GM21390 (cell line): ENCODE results near the gene AP3B2.

Experiments used
- ATAC-seq: cut with Tn5 transposase; IDR thresholded peaks from one replicate; pipeline ENCODE4 v1.9.1; 2021; ENCODE audit not compliant: unreplicated experiment

Gene AP3B2

GRCh38 chr15:82697735-82698407 lies 11.8 kb downstream of the AP3B2 start:
- no peak for ATAC-seq

- no peak for ATAC-seq
These were observed 17.5 kb downstream of the AP3B2 start for GRCh38 chr15:82692171-82692570.

GRCh38 chr15:82689147-82689546 lies 20.5 kb downstream of the AP3B2 start:
- ATAC-seq = no peak

- ATAC-seq = no peak
These were observed 21.0 kb downstream of the AP3B2 start for GRCh38 chr15:82688691-82689090.

GRCh38 chr15:82681371-82681770 lies 28.3 kb downstream of the AP3B2 start:
- ATAC-seq = no peak

GRCh38 chr15:82680200-82681102 lies 29.2 kb downstream of the AP3B2 start:
- no peak for ATAC-seq

GRCh38 chr15:82679626-82680199 lies 30.0 kb downstream of the AP3B2 start:
- no peak for ATAC-seq

- no peak for ATAC-seq
These were observed 31.9 kb downstream of the AP3B2 start for GRCh38 chr15:82677720-82678323.

GRCh38 chr15:82674873-82675272 lies 34.8 kb downstream of the AP3B2 start:
- no peak for ATAC-seq

- no peak for ATAC-seq
These were observed 39.0 kb downstream of the AP3B2 start for GRCh38 chr15:82670699-82671098.

- ATAC-seq = no peak
These were observed 43.1 kb downstream of the AP3B2 start for GRCh38 chr15:82666606-82667005.

- ATAC-seq = no peak
These were observed 45.7 kb downstream of the AP3B2 start for GRCh38 chr15:82664021-82664420.

- ATAC-seq = no peak
These were observed 46.5 kb downstream of the AP3B2 start for GRCh38 chr15:82663186-82663600.

- no peak for ATAC-seq
These were observed 47.0 kb downstream of the AP3B2 start for GRCh38 chr15:82662641-82663040.

GRCh38 chr15:82660378-82660777 lies 49.3 kb downstream of the AP3B2 start:
- no peak for ATAC-seq

- ATAC-seq = no peak
These were observed 52.9 kb downstream of the AP3B2 start for GRCh38 chr15:82656641-82657266.

- ATAC-seq = no peak
These were observed 54.1 kb downstream of the AP3B2 start for GRCh38 chr15:82655606-82656005.

GRCh38 chr15:82653483-82654168 lies 56.0 kb downstream of the AP3B2 start:
- ATAC-seq = no peak

GRCh38 chr15:82651708-82652107 lies 58.0 kb downstream of the AP3B2 start:
- ATAC-seq = no peak

GRCh38 chr15:82650046-82650670 lies 59.5 kb downstream of the AP3B2 start:
- no peak for ATAC-seq
